GM19395 (cell line): Measurements from ENCODE around the gene TARBP2.

Experiments used
- ATAC-seq: cut with Tn5 transposase; IDR thresholded peaks from one replicate; pipeline ENCODE4 v1.9.1; 2021; ENCODE audit warnings: mild to moderate bottlenecking, moderate library complexity; ENCODE audit not compliant: unreplicated experiment

Gene TARBP2

DNA sequence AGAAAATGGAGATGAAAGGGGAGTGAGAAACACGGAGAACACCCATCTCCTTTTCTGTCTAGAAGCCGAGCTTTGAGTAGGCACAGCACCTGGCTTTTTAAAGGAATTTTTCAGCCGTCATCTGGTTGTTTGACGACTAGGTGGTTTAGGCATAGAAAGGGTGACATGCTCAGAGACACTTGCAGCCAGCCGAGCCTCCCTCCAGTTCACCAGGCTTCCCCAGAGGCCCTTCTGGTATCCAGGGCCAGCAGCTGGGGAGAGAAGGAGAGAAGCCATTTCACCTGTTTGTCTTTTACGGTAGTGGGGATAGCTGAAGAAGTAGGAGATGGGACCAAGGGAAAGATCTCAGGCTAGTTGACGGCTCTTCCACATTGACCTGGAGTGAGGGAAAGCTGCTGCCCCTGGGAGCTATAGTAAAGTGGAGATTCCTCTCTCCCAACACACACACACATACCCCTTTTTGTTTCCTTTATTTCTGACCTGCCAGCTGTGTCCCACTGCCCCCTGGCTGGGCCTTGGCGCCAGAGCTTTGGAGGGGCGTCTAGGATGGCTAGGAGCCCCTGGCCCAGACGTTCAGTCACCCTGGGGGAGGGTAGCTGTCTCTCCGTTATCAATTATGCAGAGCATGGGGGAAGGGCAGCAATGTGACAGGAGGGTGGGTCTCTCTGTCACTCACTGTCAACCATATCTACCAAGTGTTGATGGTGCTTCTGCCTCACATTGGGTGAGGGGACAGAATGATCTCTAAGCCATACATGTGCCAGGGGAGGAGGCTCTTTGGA is 7.3 kb upstream of the TARBP2 start:
- no peak for ATAC-seq

DNA sequence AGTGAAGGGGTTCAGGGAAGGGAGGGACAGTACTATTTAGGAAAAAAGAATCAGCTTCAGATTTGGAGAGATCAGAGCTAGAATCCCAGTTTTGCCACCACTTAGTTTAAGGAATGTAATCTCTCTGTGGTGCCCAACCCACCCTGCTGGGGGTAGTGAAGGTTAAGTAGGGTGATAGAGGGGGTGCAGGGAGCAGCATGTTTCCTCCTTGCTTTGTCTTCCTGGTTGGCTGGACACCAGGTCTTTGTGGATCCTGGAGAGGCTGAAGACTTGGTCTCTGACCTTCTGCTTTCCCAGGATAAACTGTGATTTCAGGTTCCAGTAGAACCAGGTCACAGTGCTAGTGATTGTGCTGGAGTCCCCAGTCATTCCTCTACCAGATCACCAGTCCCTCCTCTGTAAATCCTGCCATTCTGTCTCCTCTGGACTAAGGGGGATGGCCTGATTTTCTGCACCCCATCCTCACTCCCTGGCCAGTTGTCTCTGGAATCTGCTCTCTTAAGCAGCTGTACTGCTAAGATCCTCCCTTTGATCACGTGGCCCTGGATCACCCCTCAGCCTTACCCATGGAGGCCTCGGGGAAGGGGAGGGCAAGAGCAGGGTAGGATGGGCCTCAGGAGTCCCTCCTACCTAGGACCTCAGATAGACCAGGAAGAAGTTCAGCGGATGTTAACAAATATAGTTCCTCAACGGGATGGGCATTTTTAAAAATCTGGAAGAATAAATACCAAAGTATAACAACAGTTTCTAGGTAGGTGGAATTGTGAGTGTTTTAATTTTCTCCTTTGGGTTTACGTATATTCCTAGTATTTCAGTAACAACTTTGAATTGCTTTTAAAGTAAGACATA is 5.0 kb upstream of the TARBP2 start:
- no peak for ATAC-seq

DNA sequence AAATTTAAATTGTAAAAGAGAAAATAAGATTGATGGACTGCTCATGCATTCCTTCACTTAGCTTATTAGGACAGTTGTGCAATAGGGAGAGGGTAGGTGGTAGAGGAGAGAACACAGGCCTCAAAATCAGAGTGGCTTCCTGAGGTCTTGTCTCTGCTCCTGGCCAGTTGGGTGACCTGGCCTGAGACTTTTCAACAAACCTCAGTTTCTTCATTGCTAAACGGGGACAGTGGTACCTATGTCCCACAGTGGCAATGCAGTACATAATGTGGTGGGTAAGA is 4.4 kb upstream of the TARBP2 start:
- no peak for ATAC-seq

DNA sequence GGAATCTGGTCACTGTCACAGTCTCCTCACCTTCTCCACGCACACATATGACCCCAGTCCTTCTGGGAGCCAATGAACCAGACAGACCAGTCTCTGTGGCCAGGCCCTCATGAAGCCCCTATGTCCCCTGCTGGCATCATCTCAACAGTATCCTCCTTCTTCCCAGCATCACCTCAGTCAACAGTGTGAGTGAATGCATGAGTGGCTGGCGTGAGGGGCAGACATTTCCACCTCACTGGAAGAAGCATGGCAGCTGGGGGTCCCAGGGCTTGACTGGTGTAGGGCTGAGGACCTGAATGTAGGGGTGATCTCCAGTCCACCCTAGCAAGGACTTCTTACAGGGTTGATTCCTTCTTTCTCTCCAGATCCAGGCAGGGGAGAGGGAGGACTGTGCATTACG is 3.6 kb upstream of the TARBP2 start:
- no peak for ATAC-seq

DNA sequence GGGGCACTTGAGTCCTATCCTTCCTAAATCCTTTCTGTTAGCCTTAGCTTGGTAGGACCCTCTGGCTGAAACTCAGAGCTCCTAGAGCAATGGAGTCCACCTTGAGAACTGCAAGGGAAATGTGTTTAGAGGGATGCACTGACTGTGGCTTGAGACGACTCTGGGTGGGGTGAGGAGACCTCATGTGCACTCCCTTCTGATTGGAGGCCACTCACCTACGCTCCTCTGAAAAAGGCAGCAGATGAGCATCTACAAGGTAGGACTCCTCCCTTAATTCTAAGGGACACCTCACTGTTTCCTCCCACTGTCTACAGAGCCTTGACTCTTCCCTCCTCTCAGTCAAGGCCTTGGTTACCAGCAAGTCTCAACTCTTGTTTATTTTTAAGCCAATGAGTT is 2.9 kb upstream of the TARBP2 start:
- ATAC-seq: no peak

DNA sequence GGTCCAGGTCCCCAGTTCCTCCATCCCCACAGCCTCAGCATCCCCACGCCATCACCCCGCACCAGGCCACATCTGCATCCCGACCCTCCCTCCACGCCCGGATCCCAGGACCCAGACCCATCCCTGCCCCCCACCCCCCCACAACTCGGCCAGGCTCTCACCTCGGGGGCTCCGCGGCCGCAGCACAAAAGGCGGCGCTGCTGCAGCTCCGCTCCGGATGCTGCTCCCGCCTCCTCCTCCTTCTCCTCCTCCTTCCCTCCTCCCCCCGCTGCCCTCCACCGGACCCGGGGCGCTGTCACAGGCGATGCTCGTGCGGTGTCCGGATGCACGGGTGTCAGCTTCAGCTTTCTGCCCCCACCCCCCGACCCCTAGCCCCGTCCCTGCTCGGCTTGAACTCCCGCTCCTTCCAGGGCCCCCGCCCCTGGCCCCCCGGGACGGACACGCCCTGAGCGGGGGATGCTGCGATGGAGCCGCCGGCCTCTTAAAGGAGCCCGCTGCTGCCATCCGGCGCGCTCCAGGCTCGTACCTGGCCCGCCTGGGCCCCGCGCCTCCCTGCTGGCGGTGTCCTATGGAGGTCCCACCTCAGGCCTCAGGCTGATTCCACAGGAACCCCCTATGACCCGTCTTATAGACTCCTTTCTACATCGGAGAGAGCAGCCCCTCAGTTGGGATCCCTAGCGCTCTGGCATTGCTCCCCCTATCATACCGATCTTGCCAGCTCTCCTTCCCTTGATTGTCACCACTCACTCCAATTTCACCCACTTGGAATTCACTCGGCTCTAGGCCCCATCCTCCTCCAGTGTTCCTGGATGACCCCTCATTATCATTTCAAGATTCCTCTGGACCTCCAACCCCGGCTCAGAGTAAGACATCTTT is 1.6 kb upstream of the TARBP2 start, which contains the start of gene MAP3K12:
Gene MAP3K12, minus strand, starts transcription at position 193 of the 876 bp plus-strand sequence. CDS start 12,067 bp downstream, outside the sequence.
- no peak for ATAC-seq

DNA sequence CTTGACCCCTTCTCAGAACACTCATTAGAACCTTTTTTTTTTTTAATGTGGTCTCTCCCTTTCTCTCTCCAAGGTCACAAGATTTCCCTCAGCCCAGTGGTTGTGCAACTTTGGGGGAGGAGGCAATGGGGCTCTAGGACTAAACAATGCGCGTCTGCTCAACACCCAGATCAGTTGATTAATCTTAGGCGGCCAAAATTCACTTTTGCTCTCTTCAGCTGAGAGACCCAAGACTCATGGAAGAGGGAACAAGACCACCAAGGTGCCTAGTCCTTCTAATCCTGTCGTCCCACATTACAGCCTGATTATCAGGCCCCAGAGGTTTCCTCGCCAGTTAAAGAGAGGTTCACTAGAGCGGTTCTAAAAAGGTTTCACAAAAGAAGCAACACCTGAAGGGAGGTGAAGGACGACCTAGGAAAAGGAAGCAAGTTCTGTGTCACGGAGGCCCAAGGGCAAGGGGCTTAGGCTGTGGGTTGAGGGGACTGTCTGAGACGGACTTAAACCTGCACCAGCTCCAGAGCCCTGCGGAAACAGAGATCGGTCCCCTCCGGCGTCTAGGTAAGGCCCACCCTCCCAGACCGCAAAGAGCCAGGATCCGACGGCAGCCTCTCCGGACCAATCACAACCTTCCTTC is 824 bp upstream of the TARBP2 start:
- no peak for ATAC-seq

DNA sequence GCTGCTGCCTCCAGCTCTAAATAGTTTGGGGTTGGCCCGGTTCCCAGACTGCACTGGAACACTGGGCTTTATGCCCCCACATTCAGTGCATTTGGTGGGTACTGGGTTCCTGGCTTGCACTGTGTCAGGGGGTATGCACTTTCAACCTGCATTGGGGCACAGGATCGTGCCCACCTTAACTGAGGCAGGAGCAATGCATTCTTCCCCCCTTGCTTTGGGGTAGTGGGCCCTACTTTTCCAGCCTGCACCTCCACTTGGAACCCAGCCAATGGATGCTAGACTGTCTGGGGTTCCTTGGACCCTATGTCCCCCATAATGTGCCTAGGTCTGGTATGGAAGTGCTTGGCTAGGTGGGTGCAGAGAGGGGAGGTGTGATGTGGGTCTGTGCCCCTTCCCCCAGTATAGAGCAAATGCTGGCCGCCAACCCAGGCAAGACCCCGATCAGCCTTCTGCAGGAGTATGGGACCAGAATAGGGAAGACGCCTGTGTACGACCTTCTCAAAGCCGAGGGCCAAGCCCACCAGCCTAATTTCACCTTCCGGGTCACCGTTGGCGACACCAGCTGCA is 615 bp downstream of the TARBP2 start:
- ATAC-seq: no peak

DNA sequence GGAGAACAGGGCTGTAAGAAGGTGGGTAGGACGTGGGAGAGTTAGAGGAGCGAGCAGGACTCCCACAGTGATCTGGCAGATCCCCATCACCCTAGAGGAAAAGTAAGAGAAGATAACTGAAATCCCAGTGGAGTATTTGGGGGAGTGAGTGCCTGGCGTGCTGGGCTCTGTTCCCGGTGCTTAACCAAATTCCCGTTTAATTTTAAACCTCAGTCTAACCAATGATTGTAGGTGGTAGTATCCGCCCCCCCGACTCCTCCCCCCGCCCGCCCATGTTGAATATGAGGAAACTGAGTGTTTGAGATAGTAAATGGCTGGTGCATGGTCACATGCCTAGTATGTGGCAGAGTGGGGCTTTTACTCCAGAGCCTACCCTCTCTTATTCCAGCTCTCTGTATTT is 1.2 kb downstream of the TARBP2 start:
- no peak for ATAC-seq

DNA sequence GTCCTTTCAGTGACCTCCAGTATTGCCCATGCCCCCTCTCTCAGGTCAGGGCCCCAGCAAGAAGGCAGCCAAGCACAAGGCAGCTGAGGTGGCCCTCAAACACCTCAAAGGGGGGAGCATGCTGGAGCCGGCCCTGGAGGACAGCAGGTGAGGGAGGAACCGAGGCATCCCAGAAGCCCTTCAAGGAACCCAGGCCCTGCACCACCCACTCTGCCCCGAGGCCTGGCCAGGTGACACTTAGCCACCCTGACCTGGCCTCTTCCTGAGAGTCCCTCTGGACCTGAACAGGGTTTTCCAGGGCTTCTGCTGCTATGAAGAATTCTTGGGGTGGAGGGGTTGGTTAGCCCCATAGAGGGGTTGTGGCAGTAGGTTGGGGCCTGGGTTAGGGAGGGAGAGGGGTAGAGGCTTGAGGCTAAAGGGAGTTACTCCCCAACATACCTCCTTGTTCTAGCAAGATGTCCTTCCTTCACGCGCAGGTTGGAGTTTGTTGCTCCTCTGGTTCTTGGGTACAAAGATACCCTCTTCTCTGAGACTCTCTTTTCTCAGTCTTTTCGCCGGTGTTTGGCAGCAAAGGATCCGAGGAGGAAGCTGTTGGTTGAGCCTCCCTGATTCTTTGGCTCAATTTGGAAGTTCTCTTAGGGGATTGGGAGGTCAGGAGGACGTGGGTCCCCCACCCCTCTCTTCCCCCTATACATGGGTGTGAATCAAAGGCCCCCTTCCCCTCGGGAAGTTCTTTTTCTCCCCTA is 2.1 kb downstream of the TARBP2 start:
- no peak for ATAC-seq

DNA sequence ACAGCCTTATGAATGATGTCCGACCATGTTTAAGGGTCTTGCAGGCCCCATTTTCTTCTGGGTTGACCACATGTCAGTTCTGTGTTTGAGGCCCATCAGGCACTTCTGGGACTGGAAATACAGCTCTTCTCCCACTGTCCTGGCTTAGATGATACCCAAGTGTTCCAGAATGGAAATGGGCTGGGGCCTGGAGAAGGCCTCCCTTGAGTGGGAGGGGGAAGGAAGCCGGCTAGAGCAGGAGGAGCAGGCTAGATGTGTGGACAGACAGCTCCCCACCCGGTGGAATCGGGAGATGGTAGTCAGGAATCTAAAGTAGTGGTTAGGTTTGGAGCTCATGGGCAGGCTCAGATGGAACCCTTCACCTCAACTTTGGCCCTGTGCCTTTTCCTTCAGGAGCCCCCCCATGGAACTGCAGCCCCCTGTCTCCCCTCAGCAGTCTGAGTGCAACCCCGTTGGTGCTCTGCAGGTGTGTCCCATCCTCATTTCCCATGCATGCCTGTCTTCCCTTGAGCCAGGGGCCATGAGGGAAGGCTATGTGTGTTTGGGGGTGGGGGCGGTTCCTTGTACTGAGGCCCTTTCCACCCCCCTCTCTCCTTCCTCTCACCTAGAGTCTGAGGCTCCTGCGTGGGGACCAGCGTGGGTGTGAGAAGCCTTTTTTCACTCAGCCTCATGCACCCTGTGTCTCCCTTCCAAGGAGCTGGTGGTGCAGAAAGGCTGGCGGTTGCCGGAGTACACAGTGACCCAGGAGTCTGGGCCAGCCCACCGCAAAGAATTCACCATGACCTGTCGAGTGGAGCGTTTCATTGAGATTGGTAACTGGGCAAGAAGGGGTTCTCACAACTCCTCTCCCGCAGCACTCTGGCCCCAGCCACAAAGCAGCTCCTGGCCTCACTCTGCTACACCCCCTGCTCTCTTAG is 3.2 kb downstream of the TARBP2 start:
- no peak for ATAC-seq

DNA sequence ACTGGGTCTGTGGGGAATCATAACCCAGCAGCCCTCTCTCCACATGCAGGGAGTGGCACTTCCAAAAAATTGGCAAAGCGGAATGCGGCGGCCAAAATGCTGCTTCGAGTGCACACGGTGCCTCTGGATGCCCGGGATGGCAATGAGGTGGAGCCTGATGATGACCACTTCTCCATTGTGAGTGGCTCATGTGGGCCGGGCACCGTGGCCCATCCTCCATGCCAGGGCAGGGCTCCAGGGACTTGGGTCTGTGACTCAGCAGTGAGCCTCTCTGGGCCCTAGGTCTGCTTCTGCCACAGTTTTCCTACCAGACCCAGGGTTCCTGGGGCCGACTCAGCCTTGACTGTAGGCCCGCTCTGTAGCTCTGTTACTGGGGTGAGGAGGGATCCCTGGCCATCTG is 4.0 kb downstream of the TARBP2 start:
- ATAC-seq: no peak

DNA sequence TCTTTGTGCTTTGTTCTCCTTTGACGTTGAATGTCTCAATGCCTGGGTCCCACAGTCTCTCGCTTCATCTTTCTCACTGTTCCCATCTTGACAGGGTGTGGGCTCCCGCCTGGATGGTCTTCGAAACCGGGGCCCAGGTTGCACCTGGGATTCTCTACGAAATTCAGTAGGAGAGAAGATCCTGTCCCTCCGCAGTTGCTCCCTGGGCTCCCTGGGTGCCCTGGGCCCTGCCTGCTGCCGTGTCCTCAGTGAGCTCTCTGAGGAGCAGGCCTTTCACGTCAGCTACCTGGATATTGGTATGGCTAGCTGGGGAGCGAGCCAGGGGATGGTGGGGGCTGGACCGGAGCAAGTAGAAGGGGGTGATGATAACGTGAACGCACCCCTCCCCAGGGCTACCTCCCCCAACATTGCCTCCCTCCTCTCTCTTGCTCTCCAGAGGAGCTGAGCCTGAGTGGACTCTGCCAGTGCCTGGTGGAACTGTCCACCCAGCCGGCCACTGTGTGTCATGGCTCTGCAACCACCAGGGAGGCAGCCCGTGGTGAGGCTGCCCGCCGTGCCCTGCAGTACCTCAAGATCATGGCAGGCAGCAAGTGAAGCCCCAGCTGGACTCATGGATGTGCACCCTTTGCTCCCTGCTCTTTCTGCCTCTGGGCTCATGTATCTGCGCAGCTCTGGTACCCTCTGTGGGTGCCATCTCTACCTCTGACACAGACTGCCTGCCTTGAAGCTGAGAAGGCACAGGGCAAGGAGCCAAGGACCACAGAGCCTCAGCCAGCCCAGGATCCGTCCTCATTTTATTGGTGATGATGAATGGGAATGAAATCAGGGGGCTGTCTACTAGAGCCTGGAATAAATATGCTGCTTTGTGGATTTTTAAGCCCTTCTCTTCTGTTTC is 4.7 kb downstream of the TARBP2 start:
- no peak for ATAC-seq

DNA sequence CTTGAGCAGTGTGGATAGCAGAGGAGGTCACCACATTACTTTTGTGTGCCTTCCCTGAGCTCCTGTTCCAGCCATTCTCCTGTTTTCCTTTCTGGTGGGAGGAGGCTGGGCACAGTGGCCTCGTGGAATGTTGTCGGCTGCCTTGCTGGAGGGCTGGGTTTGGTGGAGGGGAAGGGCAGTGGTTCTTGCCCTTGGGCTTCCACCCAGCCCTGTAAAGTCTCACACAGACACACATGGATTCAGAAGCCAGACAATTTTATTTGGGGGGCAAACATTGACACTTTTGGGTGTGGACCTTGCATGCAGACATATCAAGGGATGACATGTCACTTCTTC is 5.3 kb downstream of the TARBP2 start:
- ATAC-seq: no peak

DNA sequence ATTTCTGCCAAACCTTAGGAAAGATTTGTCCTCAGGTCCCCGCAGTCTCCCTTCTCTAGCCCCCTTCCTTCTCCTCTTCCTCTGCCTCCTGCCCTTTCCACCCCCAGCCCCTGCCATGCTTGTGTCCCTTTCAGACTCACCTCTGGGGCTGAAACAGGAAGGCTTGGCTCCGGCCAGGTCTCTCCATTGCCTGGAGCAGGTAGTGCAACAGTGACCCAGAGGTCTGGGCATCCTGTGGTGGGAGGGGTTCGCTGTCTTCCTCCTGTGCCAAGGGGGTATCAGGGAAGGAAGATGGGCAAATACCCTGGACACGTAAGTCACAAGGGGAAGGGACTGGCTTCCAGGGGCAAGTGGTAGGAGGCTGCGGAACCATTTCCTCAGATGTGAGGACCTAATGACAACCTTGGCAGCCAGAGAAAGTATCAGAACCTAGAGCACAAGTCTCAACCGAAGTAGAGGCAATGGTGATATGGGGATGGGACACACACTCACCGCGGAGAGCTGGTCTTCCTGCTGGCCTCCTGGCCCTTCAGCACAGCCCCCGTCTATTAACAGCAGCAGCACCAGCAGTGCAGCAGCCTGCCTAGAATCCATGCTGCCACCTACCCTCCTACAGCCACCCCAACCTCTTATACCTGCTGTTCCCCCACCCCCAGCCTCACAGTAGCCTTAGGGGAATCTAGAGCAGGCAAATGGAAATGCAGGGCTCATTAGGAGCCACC is 6.0 kb downstream of the TARBP2 start, which contains the start of gene NPFF:
Gene NPFF, minus strand, starts transcription at position 604 of the 722 bp plus-strand sequence. Its CDS starts 10 bp downstream, at position 594.
- no peak for ATAC-seq

DNA sequence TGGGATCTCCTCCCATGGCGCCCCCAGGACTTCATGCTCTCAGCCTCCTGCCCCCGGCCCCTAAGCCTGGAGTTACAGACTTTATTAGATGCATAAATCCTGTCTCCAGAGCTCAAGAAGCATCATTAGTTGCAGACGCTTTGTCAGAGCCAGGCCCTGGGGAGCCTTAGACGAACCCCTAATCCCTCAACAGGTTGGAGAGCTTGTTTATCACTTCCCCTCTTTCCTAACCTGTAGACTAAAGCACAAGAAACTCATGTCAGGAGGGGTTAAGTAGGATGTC is 6.5 kb downstream of the TARBP2 start:
- no peak for ATAC-seq

DNA sequence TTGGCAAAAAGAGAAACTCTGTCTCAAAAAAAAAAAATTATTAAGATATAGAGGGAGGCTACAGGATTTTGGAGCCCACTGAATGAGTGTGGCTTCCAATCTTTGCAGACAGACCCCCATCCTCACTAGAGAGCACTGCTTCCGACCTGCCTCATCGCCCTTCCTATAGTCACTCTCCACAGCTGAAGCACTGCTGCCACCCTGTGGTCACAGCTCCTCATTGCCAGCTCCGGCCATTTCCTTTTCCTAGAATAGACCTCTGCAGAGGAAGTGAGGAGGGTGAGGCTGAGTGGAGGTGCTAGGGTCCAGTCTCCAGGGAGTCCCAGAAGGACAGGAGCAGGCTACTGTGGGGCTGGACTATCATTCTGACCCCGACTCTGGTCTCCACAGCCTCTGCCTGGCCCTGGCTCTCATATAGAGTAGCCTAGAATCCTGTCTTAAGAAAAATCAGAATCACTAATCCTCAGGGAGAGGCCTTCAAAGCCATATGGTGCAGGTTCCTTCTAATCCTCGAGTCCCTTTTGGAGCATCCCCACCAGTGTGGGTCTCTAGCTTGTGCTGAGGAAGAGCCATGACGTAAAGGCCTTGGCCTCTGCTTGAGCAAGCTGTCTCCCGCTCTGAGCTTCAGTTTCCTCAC is 7.6 kb downstream of the TARBP2 start:
- ATAC-seq: peak; percentile 72
